K562 (cell line): Measurements from ENCODE around the gene TEX30. TPM values are rescaled to one million over a fixed set of nuclear protein-coding genes. Genes with fewer than 3 reads are reported as not detected.

Experiments used
- ATAC-seq: fragments of 200-7000 bp; cut with Tn5 transposase; 3 replicates; pipeline ENCODE4 v1.9.1; 2020; ENCODE audit warnings: moderate library complexity
- BruUV-seq: library from RNA; stranded (reverse); fragments of 400-500 nt; replicated peaks from 2 replicates; lab custom pipeline; 2021; lab: Mats Ljungman, UMichigan
- CTCF ChIA-PET: fragments of 300-600 bp; formaldehyde crosslinking; extraction: SDS; loops from one replicate; lab custom pipeline; 2021; ENCODE audit warnings: low intra/inter-chr PET ratio; lab: Yijun Ruan, JAX
- POLR2A ChIA-PET: fragments of 300-600, 350-650 bp; sonication (Branson Sonifier 250); formaldehyde crosslinking; extraction: SDS; loops from one replicate; lab custom pipeline; 2021; ENCODE audit warnings: antibody characterized with exemption, inconsistent platforms; lab: Yijun Ruan, JAX
- DNase-seq, 4 experiments: peaks; one replicate each; pipeline versions ENCODE4 v3.0.0 to v3.0.0-alpha.2; 2011 to 2018; ENCODE audit warnings: low spot score in 3 of 4, mixed read lengths in 3 of 4; ENCODE audit errors: extremely low read depth in 1 of 4
- FAIRE-seq: peaks from 2 replicates; lab custom pipeline; 2011; peaks lifted over from hg19 to GRCh38; lab: Jason Lieb, UNC
- H2AFZ ChIP-seq: 2 replicates; pipeline ENCODE4 v1.6.0; 2011; ENCODE audit warnings: low read depth, low read length, control low read depth, inconsistent platforms
- H3K27ac ChIP-seq: fragments of 200-600 bp; 3 replicates; pipeline ENCODE4 v1.8.0; 2011; ENCODE audit warnings: low read depth, mild to moderate bottlenecking, control low read depth, inconsistent platforms, low read length, moderate library complexity, mixed read lengths; ENCODE audit errors: extremely low read depth
- H3K27me3 ChIP-seq, 2 experiments: fragments of 300-600 bp in 1 of 2; 2 replicates in 1 of 2; 3 replicates in 1 of 2; pipeline versions ENCODE4 v1.6.0 to v1.8.0; 2011; ENCODE audit warnings: inconsistent platforms in 2 of 2, low read length in 2 of 2, mild to moderate bottlenecking in 1 of 2, mixed read lengths in 1 of 2, moderate library complexity in 1 of 2; ENCODE audit not compliant: control insufficient read depth in 2 of 2, insufficient read depth in 2 of 2
- H3K36me3 ChIP-seq: fragments of 300-600 bp; 3 replicates; pipeline ENCODE4 v1.8.0; 2011; ENCODE audit warnings: mild to moderate bottlenecking, low read length, inconsistent platforms; ENCODE audit not compliant: control insufficient read depth, insufficient read depth
- H3K4me1 ChIP-seq, 2 experiments: fragments of 200-600 bp in 1 of 2; replicated peaks in 1 of 2; 2 replicates in 1 of 2; 3 replicates in 1 of 2; pipeline versions ENCODE4 v1.5.1 to v1.8.0; 2011; ENCODE audit warnings: inconsistent platforms in 2 of 2, low read length in 2 of 2, mild to moderate bottlenecking in 1 of 2, mixed read lengths in 1 of 2, moderate library complexity in 1 of 2; ENCODE audit not compliant: control insufficient read depth in 2 of 2, insufficient read depth in 2 of 2
- H3K4me2 ChIP-seq: 2 replicates; pipeline ENCODE4 v1.6.1; 2011; ENCODE audit warnings: low read length, control low read depth, inconsistent platforms, mixed read lengths; ENCODE audit not compliant: insufficient read depth
- H3K4me3 ChIP-seq: fragments of 200-600 bp; sonication (generic), shearing (Covaris generic); 2 replicates; pipeline ENCODE4 v1.5.1; 2016; ENCODE audit warnings: control low read depth, inconsistent platforms
- H3K79me2 ChIP-seq: fragments of 200-600 bp; 3 replicates; pipeline ENCODE4 v1.8.0; 2011; ENCODE audit warnings: low read length, inconsistent platforms; ENCODE audit not compliant: control insufficient read depth, insufficient read depth
- H3K9ac ChIP-seq, 2 experiments: 2 replicates each; pipeline versions ENCODE4 v1.6.0 to v1.6.1; 2011; ENCODE audit warnings: low read depth in 2 of 2, low read length in 2 of 2, control low read depth in 1 of 2, inconsistent platforms in 1 of 2, mild to moderate bottlenecking in 1 of 2, mixed read lengths in 1 of 2; ENCODE audit not compliant: insufficient read depth in 1 of 2
- H3K9me1 ChIP-seq: one replicate; pipeline ENCODE4 v1.6.0; 2011; ENCODE audit warnings: inconsistent platforms, mild to moderate bottlenecking, low read length, moderate library complexity; ENCODE audit not compliant: control insufficient read depth, insufficient read depth
- H3K9me3 ChIP-seq: replicated peaks from 2 replicates; pipeline ENCODE4 v1.5.1; 2011; ENCODE audit warnings: low read depth, low read length, inconsistent platforms; ENCODE audit not compliant: control insufficient read depth, insufficient read depth
- H4K20me1 ChIP-seq: replicated peaks from 2 replicates; pipeline ENCODE4 v1.6.1; 2011; ENCODE audit warnings: low read length, inconsistent platforms, mixed read lengths; ENCODE audit not compliant: control insufficient read depth, insufficient read depth
- ARID4B ChIP-seq: sonication (generic); formaldehyde crosslinking; IDR thresholded peaks from 2 replicates; pipeline ENCODE4 v1.8.0; 2022; ENCODE audit warnings: mild to moderate bottlenecking, missing genetic modification reagents
- CAMTA2 ChIP-seq: fragments of 250-450 bp; sonication (Bioruptor Pico); conservative IDR thresholded peaks from 2 replicates; pipeline ENCODE4 v1.5.1; 2022
- E4F1 ChIP-seq: fragments of 250-450 bp; sonication (Bioruptor Pico); IDR thresholded peaks from 2 replicates; pipeline ENCODE4 v1.5.0; 2021; ENCODE audit warnings: mild to moderate bottlenecking, borderline replicate concordance
- EHMT2 ChIP-seq: fragments of 450-650 bp; IDR thresholded peaks from 2 replicates; pipeline ENCODE4 v1.6.1; 2018; ENCODE audit warnings: antibody characterized with exemption
- HLTF ChIP-seq: fragments of 450-650 bp; IDR thresholded peaks from 2 replicates; pipeline ENCODE4 v1.6.1; 2016
- SNAPC5 ChIP-seq: fragments of 250-450 bp; sonication (Bioruptor Pico); IDR thresholded peaks from 2 replicates; pipeline ENCODE4 v1.8.0; 2021; ENCODE audit warnings: moderate library complexity, mild to moderate bottlenecking, inconsistent platforms
- ZNF507 ChIP-seq: conservative IDR thresholded peaks from 2 replicates; pipeline ENCODE4 v1.6.1; 2017; ENCODE audit warnings: missing genetic modification characterization, missing compliant biosample characterization
- WGBS: fragments of 100-300 bp; shearing (Covaris generic); methylation state at CpG from one replicate; pipeline ENCODE4 v1.1.6; 2016; ENCODE audit warnings: low coverage, mixed read lengths; ENCODE audit not compliant: insufficient coverage; ENCODE audit errors: missing lambda C conversion rate; 5-methylcytosine and 5-hydroxymethylcytosine counted together
- in situ Hi-C: fragments of 300-500 bp; cut with MboI; formaldehyde crosslinking; loops from 4 replicates; pipeline ENCODE4 v1.15.0; 2018; ENCODE audit warnings: inconsistent platforms, mixed read lengths
- intact Hi-C: fragments of 100-400 bp; cut with micrococcal nuclease; formaldehyde crosslinking; loops from 2 replicates; pipeline ENCODE4 v1.14.2; 2022
- polyA plus RNA-seq, 8 experiments: library from polyadenylated mRNA; depleted of rRNA in 4 of 8; stranded (reverse) in 5 of 8; unstranded in 3 of 8; fragments of >200 nt; fragmentation: Nextera tagmentation in 2 of 8; fragmentation: Illumina TruSeq in 1 of 8; extraction: Ambion mirVana in 2 of 8; extraction: Trizol in 1 of 8; gene quantifications; 2 replicates each; pipeline versions ENCODE4 v1.2.1 to v1.2.3, GENCODE V29; 2011 to 2014; ENCODE audit warnings: inconsistent platforms in 1 of 8, missing spikeins in 1 of 8
- total RNA-seq, 7 experiments: library from RNA; depleted of rRNA in 6 of 7; stranded (reverse); fragments of >200 nt in 6 of 7; fragmentation: Illumina TruSeq in 2 of 7; extraction: Trizol in 2 of 7; gene quantifications; 2 replicates each; pipeline versions ENCODE4 v1.2.1 to v1.2.3, GENCODE V29; 2011 to 2021; ENCODE audit warnings: low replicate concordance in 1 of 7
- TF ChIP-seq, protein P1 (sequence below), 2 experiments: fragments of 450-650 bp in 1 of 2; sonication (generic) in 1 of 2; formaldehyde crosslinking; conservative IDR thresholded peaks; 2 replicates each; pipeline versions ENCODE4 v1.4.0 to v1.8.1; 2020 to 2022; ENCODE audit warnings: mild to moderate bottlenecking in 1 of 2, missing genetic modification reagents in 1 of 2
- TF ChIP-seq, protein P2 (sequence below): fragments of 450-650 bp; formaldehyde crosslinking; IDR thresholded peaks from 2 replicates; pipeline ENCODE4 v1.4.0; 2022; ENCODE audit warnings: missing genetic modification characterization
- TF ChIP-seq, protein P3 (sequence below), 2 experiments: fragments of 450-650 bp; IDR thresholded peaks; 2 replicates each; pipeline ENCODE4 v1.6.1; 2016

Gene TEX30
- total and polyA plus RNA-seq, 9 of the 15 experiments (the other 6 are each of a cell fraction or from before 2014, with no cell fraction given): 24.1 to 143 (median 37.3) TPM

DNA sequence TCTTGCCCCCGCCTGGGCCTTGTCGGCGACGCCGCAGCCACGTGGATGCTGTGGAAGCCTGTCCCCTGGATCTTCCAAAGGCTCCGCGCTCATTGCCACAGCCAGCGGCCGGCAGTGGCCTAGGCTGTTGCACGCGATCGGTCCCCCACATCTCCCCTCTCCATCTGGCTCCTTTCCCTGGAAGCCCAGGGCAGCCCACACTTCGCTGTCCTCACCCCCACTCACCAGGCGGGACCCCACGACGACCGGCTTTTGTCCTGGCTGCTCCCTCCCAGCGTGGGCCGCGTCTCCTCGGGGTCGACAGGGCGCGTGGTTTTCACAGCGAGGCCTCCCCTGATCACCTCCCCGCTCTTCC is 605 bp upstream of the TEX30 start:
- Histone ChIP-seq H3K36me3 (peaks cover 16% of the 10 kb centered on the region; the same call in 1 of the 3 replicates), H3K9me1 (no peaks in the 10 kb centered on the region), H3K4me3 (peak overlapping the region; percentile 86), H3K27ac (peak overlapping the region; percentile 88), H2AFZ (peak overlapping the region; percentile 94), H3K27me3 (no peaks in the 10 kb centered on the region), H3K9me3 (no peaks in the 10 kb centered on the region), H3K4me1 (peaks cover 17 to 26% of the 10 kb centered on the region in 2 experiments; a peak in 4 of 5 replicates), H3K4me2 (peak overlapping the region; percentile 88), H3K79me2 (peaks cover 24% of the 10 kb centered on the region), H3K9ac (peak overlapping the region; percentile 88 to 97), H4K20me1 (no peaks in the 10 kb centered on the region)
- 70% methylated on average over 14 of the region's 27 CpGs for WGBS
- DNase-seq (peak in 2 of 4 experiments; percentile 4 to 7), ATAC-seq (peak; percentile 3; the same call in 2 of the 3 replicates), FAIRE-seq (no peak)
- POLR2A ChIA-PET: interaction anchor here (0.6 to 1.4 kb wide), 5 partner anchors 10 to 177 kb away, joined by 3 to 5 read pairs (median 3); partner anchors contain the start of gene TPP2
- CTCF ChIA-PET: no interaction called here
- BruUV-seq: no TSS peak
- intact Hi-C loops (loop anchor here (10.0 kb wide), 1 partner anchor 109 kb away; no protein-coding TSS in a partner anchor), in situ Hi-C loops (no loop called here)
- TF ChIP-seq CAMTA2 (CRISPR knock-in tag): no peak
- no peak for TF ChIP-seq SNAPC5 (CRISPR knock-in tag)
- TF ChIP-seq HLTF: no peak
- no peak for TF ChIP-seq E4F1 (CRISPR knock-in tag)
- TF ChIP-seq EHMT2: no peak
- TF ChIP-seq ARID4B: no peak
- TF ChIP-seq, protein P1, sequence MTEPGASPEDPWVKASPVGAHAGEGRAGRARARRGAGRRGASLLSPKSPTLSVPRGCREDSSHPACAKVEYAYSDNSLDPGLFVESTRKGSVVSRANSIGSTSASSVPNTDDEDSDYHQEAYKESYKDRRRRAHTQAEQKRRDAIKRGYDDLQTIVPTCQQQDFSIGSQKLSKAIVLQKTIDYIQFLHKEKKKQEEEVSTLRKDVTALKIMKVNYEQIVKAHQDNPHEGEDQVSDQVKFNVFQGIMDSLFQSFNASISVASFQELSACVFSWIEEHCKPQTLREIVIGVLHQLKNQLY (CRISPR knock-in tag; conservative IDR thresholded peaks at IDR 0.05): no peak
- TF ChIP-seq, protein P2, sequence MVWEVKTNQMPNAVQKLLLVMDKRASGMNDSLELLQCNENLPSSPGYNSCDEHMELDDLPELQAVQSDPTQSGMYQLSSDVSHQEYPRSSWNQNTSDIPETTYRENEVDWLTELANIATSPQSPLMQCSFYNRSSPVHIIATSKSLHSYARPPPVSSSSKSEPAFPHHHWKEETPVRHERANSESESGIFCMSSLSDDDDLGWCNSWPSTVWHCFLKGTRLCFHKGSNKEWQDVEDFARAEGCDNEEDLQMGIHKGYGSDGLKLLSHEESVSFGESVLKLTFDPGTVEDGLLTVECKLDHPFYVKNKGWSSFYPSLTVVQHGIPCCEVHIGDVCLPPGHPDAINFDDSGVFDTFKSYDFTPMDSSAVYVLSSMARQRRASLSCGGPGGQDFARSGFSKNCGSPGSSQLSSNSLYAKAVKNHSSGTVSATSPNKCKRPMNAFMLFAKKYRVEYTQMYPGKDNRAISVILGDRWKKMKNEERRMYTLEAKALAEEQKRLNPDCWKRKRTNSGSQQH: no peak
- TF ChIP-seq ZNF507 (tag): no peak
- TF ChIP-seq, protein P3, sequence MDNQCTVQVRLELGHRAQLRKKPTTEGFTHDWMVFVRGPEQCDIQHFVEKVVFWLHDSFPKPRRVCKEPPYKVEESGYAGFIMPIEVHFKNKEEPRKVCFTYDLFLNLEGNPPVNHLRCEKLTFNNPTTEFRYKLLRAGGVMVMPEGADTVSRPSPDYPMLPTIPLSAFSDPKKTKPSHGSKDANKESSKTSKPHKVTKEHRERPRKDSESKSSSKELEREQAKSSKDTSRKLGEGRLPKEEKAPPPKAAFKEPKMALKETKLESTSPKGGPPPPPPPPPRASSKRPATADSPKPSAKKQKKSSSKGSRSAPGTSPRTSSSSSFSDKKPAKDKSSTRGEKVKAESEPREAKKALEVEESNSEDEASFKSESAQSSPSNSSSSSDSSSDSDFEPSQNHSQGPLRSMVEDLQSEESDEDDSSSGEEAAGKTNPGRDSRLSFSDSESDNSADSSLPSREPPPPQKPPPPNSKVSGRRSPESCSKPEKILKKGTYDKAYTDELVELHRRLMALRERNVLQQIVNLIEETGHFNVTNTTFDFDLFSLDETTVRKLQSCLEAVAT (IDR thresholded peaks at IDR 0.05): peak in 1 of 2 experiments; percentile 78; a peak in 2 of 4 replicates
